Measurements from ENCODE around the gene SMURF2.

SMURF2 gene

GRCh38 chr17:64536913-64537312, 125.2 kb downstream of the SMURF2 start:
- H3K36me3 ChIP-seq (ENCODE audit: control insufficient read depth, insufficient read depth, low read length), result no peaks in the 10 kb centered on the region

GRCh38 chr17:64535357-64535756, 126.8 kb downstream of the SMURF2 start:
- Histone ChIP-seq H3K9me3 (ENCODE audit: control insufficient read depth, low read length) (no peaks in the 10 kb centered on the region), H3K9ac (no peak overlapping the region), H3K4me3 (ENCODE audit: low read depth, low read length) (no peak overlapping the region), H3K4me2 (ENCODE audit: low read length) (no peak overlapping the region), H3K36me3 (ENCODE audit: control insufficient read depth, insufficient read depth, low read length) (no peaks in the 10 kb centered on the region), H3K4me1 (no peaks in the 10 kb centered on the region), H2AFZ (no peak overlapping the region), H3K27me3 (ENCODE audit: control insufficient read depth, insufficient read depth, low read length) (no peaks in the 10 kb centered on the region), H3K27ac (no peak overlapping the region), H3K79me2 (no peaks in the 10 kb centered on the region)
- no peak for TF ChIP-seq CTCF (IDR thresholded peaks at IDR 0.05)

More at GRCh38 chr17:64536913-64537312, 125.2 kb downstream of the SMURF2 start:
- no peak overlapping the region for H3K4me2 ChIP-seq (ENCODE audit: low read length)
- H3K9me3 ChIP-seq (ENCODE audit: control insufficient read depth, low read length), result no peaks in the 10 kb centered on the region
- H3K27me3 ChIP-seq (ENCODE audit: control insufficient read depth, insufficient read depth, low read length), result no peaks in the 10 kb centered on the region
- H3K27ac ChIP-seq, result no peak overlapping the region
- H3K4me1 ChIP-seq, result no peaks in the 10 kb centered on the region
- H2AFZ ChIP-seq, result no peak overlapping the region
- H3K79me2 ChIP-seq, result no peaks in the 10 kb centered on the region
- no peak overlapping the region for H3K9ac ChIP-seq
- TF ChIP-seq CTCF (IDR thresholded peaks at IDR 0.05), result no peak
- H3K4me3 ChIP-seq (ENCODE audit: low read depth, low read length), result no peak overlapping the region

- Histone ChIP-seq H3K27me3 (ENCODE audit: control insufficient read depth, insufficient read depth, low read length) (no peaks in the 10 kb centered on the region), H3K27ac (no peak overlapping the region)
These were observed 127.9 kb downstream of the SMURF2 start for GRCh38 chr17:64534187-64534586.

DNA sequence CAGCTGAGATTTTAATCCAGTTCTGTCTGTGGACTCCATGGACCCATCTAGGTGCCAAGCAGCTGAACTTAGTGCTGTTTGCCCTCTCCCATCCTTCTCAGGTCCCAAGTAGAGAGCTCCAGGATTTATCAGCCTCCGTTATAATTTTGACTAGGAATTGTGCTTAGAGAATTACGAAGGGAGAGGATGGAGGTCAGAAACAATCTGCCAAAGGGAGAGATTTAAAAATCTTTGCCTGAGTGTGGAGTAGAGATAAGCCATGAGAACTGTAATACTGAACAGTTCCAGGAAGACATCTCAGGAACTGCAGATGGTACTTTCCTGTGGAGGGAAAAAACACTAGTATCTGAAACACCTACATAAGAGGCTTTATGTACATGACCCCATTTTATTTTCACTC, 128.3 kb downstream of the SMURF2 start:
- Histone ChIP-seq H3K4me1 (no peaks in the 10 kb centered on the region), H3K27me3 (ENCODE audit: control insufficient read depth, insufficient read depth, low read length) (no peaks in the 10 kb centered on the region), H3K79me2 (no peaks in the 10 kb centered on the region), H3K9ac (no peak overlapping the region), H2AFZ (no peak overlapping the region), H3K27ac (no peak overlapping the region), H3K9me3 (ENCODE audit: control insufficient read depth, low read length) (no peaks in the 10 kb centered on the region), H3K4me2 (ENCODE audit: low read length) (no peak overlapping the region), H3K36me3 (ENCODE audit: control insufficient read depth, insufficient read depth, low read length) (no peaks in the 10 kb centered on the region), H3K4me3 (ENCODE audit: low read depth, low read length) (no peak overlapping the region)
- TF ChIP-seq CTCF (IDR thresholded peaks at IDR 0.05), result no peak

More at GRCh38 chr17:64534187-64534586, 127.9 kb downstream of the SMURF2 start:
- Histone ChIP-seq H2AFZ (no peak overlapping the region), H3K9me3 (ENCODE audit: control insufficient read depth, low read length) (no peaks in the 10 kb centered on the region), H3K36me3 (ENCODE audit: control insufficient read depth, insufficient read depth, low read length) (no peaks in the 10 kb centered on the region), H3K4me3 (ENCODE audit: low read depth, low read length) (no peak overlapping the region), H3K79me2 (no peaks in the 10 kb centered on the region), H3K4me2 (ENCODE audit: low read length) (no peak overlapping the region), H3K9ac (no peak overlapping the region), H3K4me1 (no peaks in the 10 kb centered on the region)
- no peak for TF ChIP-seq CTCF (IDR thresholded peaks at IDR 0.05)

DNA sequence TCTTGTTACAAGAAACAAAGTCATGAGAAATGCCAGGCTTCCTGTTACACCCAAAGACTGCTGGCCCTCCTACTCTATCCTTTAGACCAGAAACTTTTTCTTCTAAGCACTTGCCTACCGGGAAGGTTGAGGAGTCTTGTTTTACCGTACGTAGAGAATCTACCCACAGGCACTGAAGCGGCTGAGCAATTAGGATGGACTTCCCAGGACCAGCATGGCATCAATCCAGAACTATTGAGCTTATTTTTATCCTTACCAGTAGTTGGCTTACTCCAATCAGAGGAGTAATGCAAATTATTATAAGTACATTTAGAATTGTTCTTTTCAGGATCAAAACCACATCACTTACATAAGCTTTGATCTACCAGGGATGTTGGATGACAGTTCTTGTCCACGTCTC, 129.7 kb downstream of the SMURF2 start:
- no peaks in the 10 kb centered on the region for H3K4me1 ChIP-seq
- no peak overlapping the region for H3K9ac ChIP-seq
- H3K79me2 ChIP-seq, result no peaks in the 10 kb centered on the region
- no peak overlapping the region for H3K4me3 ChIP-seq (ENCODE audit: low read depth, low read length)
- no peak overlapping the region for H2AFZ ChIP-seq
- no peaks in the 10 kb centered on the region for H3K9me3 ChIP-seq (ENCODE audit: control insufficient read depth, low read length)
- no peak overlapping the region for H3K27ac ChIP-seq
- TF ChIP-seq CTCF (IDR thresholded peaks at IDR 0.05), result no peak
- H3K4me2 ChIP-seq (ENCODE audit: low read length), result no peak overlapping the region
- no peaks in the 10 kb centered on the region for H3K27me3 ChIP-seq (ENCODE audit: control insufficient read depth, insufficient read depth, low read length)
- H3K36me3 ChIP-seq (ENCODE audit: control insufficient read depth, insufficient read depth, low read length), result no peaks in the 10 kb centered on the region

Measured in parathyroid adenoma (tissue), 2 donors.